ENCODE data around the gene FILIP1. TPM values are rescaled to one million over a fixed set of nuclear protein-coding genes. Genes with fewer than 3 reads are reported as not detected.

The FILIP1 gene
- total and polyA plus RNA-seq, 2 of the 8 experiments (the other 6 are each of a cell fraction or from before 2014, with no cell fraction given), result 2.4 to 5.7 TPM

GRCh38 chr6:75484535-75484934, 9.1 kb downstream of the FILIP1 start:
- H3K9me3 ChIP-seq (ENCODE audit: insufficient read depth in 2 of 2, low read depth in 1 of 2, low read length in 1 of 2), result no peaks in the 10 kb centered on the region
- H3K4me2 ChIP-seq (ENCODE audit: insufficient read depth in 1 of 2, low read depth in 2 of 2, low read length in 2 of 2), result no peak overlapping the region
- no peak for TF ChIP-seq ASH2L (IDR thresholded peaks at IDR 0.05; ENCODE audit: low read length)
- no peak for TF ChIP-seq USF2 (IDR thresholded peaks at IDR 0.05; ENCODE audit: low read length)
- no peak for TF ChIP-seq BACH1 (IDR thresholded peaks at IDR 0.05; ENCODE audit: low read length)
- no peak for TF ChIP-seq RBBP5 (IDR thresholded peaks at IDR 0.05; ENCODE audit: borderline replicate concordance, low read depth, low read length)
- TF ChIP-seq RFX5 (IDR thresholded peaks at IDR 0.05; ENCODE audit: borderline replicate concordance, low read depth, low read length), result no peak
- TF ChIP-seq RNF2 (IDR thresholded peaks at IDR 0.05; ENCODE audit: borderline replicate concordance, low read depth, low read length, missing control alignments, poor library complexity, severe bottlenecking), result no peak
- H4K91ac ChIP-seq (replicated peaks; ENCODE audit: insufficient read length, low read length), result no peak overlapping the region
- peaks cover 1% of the 10 kb centered on the region; the same call in 1 of the 2 replicates for H3K23me2 ChIP-seq (ENCODE audit: low read depth, low read length)
- DNase-seq (ENCODE audit: low read depth in 1 of 2, low spot score in 2 of 2) (no peak), FAIRE-seq (no peak)
- H3K9ac ChIP-seq (replicated peaks in 1 of 4; ENCODE audit: extremely low read depth in 1 of 4, low read depth in 3 of 4, low read length in 3 of 4), result no peak overlapping the region
- H4K5ac ChIP-seq (ENCODE audit: insufficient read length, low read depth, low read length), result no peak overlapping the region
- ChIA-PET CTCF (ENCODE audit: partially characterized antibody) (interaction anchor here (1.0 to 2.0 kb wide), 5 partner anchors 9 to 116 kb away, joined by 3 to 6 read pairs (median 4); partner anchors contain the start of gene FILIP1), POLR2A (ENCODE audit: partially characterized antibody) (interaction anchor here (1.3 kb wide), 1 partner anchor 150 kb away, joined by 3 read pairs; no protein-coding TSS in a partner anchor)
- no peak overlapping the region for H3K14ac ChIP-seq (ENCODE audit: insufficient read length)
- no peak overlapping the region for H3K23ac ChIP-seq (ENCODE audit: insufficient read length)
- H4K8ac ChIP-seq (ENCODE audit: extremely low read depth, insufficient read depth, low read length), result no peak overlapping the region
- no peaks in the 10 kb centered on the region for H3K36me3 ChIP-seq (ENCODE audit: control insufficient read depth in 2 of 4, insufficient read depth in 4 of 4, low read length in 3 of 4)
- H4K20me1 ChIP-seq (replicated peaks in 1 of 2; ENCODE audit: control insufficient read depth in 1 of 2, insufficient read depth in 2 of 2, low read length in 2 of 2), result no peaks in the 10 kb centered on the region
- H3K79me2 ChIP-seq (ENCODE audit: control insufficient read depth in 1 of 2, insufficient read depth in 2 of 2, low read length in 2 of 2), result no peaks in the 10 kb centered on the region
- H2AFZ ChIP-seq (ENCODE audit: low read length), result no peak overlapping the region
- H3K56ac ChIP-seq (replicated peaks; ENCODE audit: insufficient read length, low read depth, low read length), result no peak overlapping the region
- H3K27me3 ChIP-seq (replicated peaks in 1 of 4; ENCODE audit: control insufficient read depth in 3 of 4, extremely low read depth in 1 of 4, insufficient read depth in 3 of 4, low read length in 3 of 4), result no peaks in the 10 kb centered on the region
- no peak overlapping the region for H2BK20ac ChIP-seq (ENCODE audit: low read length)
- H3K27ac ChIP-seq (ENCODE audit: low read depth, low read length), result no peak overlapping the region
- H2BK120ac ChIP-seq (replicated peaks; ENCODE audit: low read depth, low read length), result no peak overlapping the region
- no peak overlapping the region for H3K4me3 ChIP-seq (ENCODE audit: extremely low read depth in 1 of 4, insufficient read depth in 2 of 4, low read depth in 3 of 4, low read length in 4 of 4)
- H3K79me1 ChIP-seq (ENCODE audit: low read depth, low read length), result no peaks in the 10 kb centered on the region
- H2BK12ac ChIP-seq (ENCODE audit: low read depth, low read length), result no peak overlapping the region
- no peak overlapping the region for H2AK5ac ChIP-seq (ENCODE audit: low read depth, low read length)
- H3K4ac ChIP-seq (replicated peaks; ENCODE audit: insufficient read length, low read depth, low read length), result no peak overlapping the region
- peaks cover 0 to 10% (median 4%) of the 10 kb centered on the region in 4 experiments; a peak in 3 of 7 replicates for H3K4me1 ChIP-seq (replicated peaks in 1 of 4; ENCODE audit: control insufficient read depth in 3 of 4, insufficient read depth in 4 of 4, low read length in 3 of 4)
- H2BK5ac ChIP-seq (ENCODE audit: low read depth, low read length), result no peak overlapping the region
- H3K18ac ChIP-seq (ENCODE audit: extremely low read depth, low read length), result no peak overlapping the region
- no peak overlapping the region for H2BK15ac ChIP-seq (ENCODE audit: low read length)

Measured in H1 (cell line).